Fibroblast of skin of abdomen (primary cell): ENCODE data around the gene OMP.

Source experiments
- DNase-seq: peaks from one replicate; pipeline ENCODE4 v3.0.0-alpha.2; 2013

The OMP gene

GRCh38 chr11:77106759-77107158 lies 4.1 kb downstream of the OMP start:
- no peak for DNase-seq

GRCh38 chr11:77107950-77108349 lies 5.3 kb downstream of the OMP start:
- DNase-seq, result peak; percentile 72

DNA sequence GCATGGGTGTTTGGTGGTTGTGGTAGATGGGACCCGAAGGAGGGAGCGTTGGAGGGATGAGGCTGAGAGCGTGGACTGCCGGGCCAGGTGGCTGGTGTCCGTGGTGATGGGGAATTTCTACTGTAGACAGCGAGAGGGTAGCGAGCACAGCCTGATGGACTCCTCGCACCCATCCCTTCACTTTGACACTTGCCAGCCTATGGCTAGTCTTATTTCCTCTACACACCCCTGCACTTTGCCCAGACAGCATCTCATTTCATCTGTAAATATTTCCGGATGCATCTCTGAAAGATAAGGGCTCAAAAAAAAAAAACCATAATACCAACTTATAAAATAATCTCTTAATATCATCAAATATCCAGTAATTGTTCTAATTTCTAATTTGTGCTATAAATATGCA lies 5.8 kb downstream of the OMP start:
- DNase-seq, result no peak

GRCh38 chr11:77109236-77110019 lies 6.8 kb downstream of the OMP start:
- DNase-seq, result peak; percentile 54

DNA sequence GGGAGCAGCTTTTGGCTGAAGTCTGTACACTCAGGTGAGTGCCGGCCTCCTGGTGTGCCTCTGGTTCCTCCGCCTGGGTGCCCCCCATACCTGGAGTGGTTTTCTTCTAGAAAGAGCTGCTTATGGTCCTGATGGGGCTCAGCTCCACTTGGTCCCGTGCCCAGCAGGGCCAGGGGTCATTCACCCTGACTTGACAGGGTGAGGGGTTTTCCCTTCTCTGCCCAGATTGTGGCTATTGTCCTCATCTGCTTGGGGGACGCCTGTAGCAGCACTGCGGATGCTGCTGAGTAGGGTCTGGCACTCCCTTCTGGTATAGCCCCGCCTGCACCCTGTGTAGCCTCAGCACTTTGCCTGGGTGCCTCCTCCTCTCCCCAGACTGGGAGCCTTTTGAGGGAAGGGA lies 8.2 kb downstream of the OMP start:
- no peak for DNase-seq

- no peak for DNase-seq
Observed at GRCh38 chr11:77111277-77111676, 8.6 kb downstream of the OMP start.

DNA sequence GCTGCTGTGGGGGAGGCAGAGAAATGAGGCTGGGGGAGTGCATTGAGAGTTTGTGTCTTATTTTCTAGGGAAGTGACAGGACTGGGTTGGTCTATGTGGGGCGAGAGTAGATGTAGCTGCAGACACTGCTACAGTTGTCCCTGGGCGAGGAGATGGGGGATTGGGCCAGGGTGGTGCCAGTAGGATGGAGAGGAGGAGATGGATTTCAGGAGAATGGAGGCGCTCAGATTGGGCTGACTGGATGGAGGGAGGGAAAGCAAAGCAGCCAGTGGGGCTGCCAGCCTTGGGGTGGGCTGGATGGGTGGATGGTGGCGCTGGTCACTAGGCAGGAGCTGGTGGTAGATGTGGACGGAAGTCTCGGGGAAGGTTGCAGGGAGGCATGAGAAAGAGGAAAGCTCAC lies 9.3 kb downstream of the OMP start:
- DNase-seq, result no peak

GRCh38 chr11:77112641-77113381 lies 10.2 kb downstream of the OMP start:
- DNase-seq, result no peak

GRCh38 chr11:77113382-77114088 lies 10.9 kb downstream of the OMP start:
- peak; percentile 35 for DNase-seq

DNA sequence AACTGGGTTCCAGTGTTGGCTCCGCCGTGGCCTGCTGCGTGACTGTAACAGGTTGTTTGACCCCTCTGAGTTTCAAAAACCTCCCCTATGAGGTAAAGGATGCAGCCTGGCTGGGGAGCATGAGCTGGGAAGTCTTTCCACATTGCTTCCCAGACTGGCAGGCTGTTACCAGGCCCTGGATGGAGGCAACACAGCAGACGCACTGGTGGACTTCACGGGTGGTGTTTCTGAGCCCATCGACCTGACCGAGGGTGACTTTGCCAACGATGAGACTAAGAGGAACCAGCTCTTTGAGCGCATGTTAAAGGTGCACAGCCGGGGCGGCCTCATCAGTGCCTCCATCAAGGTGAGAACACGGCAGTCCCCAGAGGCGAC lies 11.4 kb downstream of the OMP start:
- DNase-seq, result no peak

DNA sequence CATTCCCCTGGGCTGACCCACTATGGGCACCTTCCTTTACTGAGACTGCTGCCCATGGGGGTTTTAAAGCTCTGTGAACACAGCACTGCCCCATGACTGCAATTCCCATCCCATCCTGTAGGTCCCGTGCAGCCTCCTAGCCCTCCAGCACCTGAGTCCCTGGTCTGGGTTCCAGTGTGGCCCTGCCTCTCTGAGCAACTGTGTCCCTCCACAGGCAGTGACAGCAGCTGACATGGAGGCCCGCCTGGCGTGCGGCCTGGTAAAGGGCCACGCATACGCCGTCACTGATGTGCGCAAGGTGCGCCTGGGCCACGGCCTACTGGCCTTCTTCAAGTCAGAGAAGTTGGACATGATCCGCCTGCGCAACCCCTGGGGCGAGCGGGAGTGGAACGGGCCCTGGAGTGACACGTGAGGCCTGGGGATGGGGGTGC lies 12.6 kb downstream of the OMP start:
- DNase-seq, result no peak

DNA sequence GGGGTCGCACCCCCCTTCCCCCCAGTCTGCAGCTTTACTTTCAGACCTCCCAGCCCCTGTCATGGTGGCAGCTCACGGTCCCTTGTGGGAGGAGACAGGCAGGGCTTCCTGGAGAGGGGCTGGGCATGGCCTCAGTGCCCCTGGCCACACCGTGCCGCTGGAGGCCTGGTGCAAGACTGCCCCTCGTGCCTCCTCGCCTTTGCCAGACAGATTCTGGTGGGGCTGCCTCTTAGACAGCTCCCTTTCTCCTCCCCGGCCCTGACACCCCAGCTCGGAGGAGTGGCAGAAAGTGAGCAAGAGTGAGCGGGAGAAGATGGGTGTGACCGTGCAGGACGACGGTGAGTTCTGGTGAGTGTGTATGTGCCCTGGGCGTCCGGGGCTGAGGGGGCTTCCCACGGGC lies 13.3 kb downstream of the OMP start:
- no peak for DNase-seq

- no peak for DNase-seq
Observed at GRCh38 chr11:77117492-77117891, 14.9 kb downstream of the OMP start.

- no peak for DNase-seq
Observed at GRCh38 chr11:77118086-77118485, 15.4 kb downstream of the OMP start.

DNA sequence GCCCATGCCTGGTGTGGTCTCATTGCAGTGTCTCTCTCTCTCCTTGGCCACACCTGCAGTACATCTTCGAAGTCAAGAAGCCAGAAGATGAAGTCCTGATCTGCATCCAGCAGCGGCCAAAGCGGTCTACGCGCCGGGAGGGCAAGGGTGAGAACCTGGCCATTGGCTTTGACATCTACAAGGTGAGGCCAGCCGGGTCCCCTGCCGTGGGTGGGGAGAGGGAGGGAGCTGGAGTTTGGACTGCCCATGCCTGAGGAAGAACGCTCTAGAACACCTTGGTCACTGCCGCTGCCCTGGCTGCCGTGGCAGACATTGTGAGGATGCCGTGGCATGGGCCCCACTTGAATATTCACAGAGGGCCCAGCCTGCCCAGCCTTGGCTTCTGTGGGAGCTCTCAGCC lies 16.3 kb downstream of the OMP start:
- no peak for DNase-seq

- DNase-seq, result no peak
Observed at GRCh38 chr11:77119531-77119936, 16.9 kb downstream of the OMP start.

GRCh38 chr11:77120571-77120970 lies 17.9 kb downstream of the OMP start:
- DNase-seq, result no peak

DNA sequence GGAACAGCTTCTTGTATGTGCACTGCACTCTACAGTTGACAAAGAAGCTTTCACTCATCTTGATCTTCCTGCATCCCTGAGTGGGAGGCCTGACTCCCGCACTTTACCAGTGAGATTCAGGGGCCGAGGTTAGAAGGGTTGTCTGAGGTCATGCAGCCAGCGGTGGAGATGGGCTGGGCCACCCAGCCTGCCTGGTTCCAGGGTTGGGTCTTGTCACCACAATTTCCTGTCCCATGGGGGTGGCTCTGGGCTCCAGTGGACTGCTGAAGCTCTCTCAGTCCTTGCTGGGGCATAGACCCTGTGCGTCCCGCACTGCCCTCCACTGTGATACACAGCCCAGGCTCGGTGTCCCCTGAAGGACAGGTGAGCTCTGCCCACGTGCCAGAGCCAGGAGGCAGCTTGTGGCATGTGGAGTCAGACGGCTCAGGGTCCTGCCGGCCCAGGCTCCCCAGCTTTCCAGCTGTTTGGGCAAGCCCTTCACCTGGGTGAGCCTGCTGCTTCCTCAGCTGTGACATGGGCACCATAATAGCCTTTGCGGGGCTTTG lies 18.5 kb downstream of the OMP start:
- DNase-seq, result no peak

- DNase-seq, result no peak
Observed at GRCh38 chr11:77121876-77122575, 19.4 kb downstream of the OMP start.

- no peak for DNase-seq
Observed at GRCh38 chr11:77122576-77123212, 20.1 kb downstream of the OMP start.

DNA sequence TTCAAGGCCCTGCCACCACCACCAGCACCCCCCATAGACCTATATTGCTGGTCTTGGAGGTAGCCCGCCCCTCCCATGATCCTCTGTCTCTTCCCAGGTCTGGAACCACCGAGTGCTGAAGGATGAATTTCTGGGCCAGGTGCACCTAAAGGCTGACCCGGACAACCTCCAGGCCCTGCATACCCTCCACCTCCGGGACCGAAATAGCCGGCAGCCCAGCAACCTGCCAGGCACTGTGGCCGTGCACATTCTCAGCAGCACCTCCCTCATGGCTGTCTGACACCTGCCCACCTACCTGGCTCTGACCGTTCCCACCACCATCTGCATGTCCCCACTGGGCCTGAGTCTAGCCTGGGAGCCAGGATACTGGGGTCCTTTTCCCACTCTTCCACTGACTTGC lies 21.0 kb downstream of the OMP start:
- no peak for DNase-seq

- DNase-seq, result no peak
Observed at GRCh38 chr11:77124041-77124440, 21.4 kb downstream of the OMP start.
